HepG2 (cell line): Measurements from ENCODE around the gene BRD2. TPM values are rescaled to one million over a fixed set of nuclear protein-coding genes. Genes with fewer than 3 reads are reported as not detected.

ENCODE experiments used
- ADNP ChIP-seq: sonication (generic); formaldehyde crosslinking; IDR thresholded peaks from 2 replicates; pipeline ENCODE4 v1.4.0; 2020; ENCODE audit warnings: missing genetic modification reagents
- ELF3 ChIP-seq: IDR thresholded peaks from 2 replicates; pipeline ENCODE4 v1.6.1; 2016; ENCODE audit warnings: missing genetic modification reagents, missing compliant biosample characterization
- LRRFIP1 ChIP-seq: sonication (generic); formaldehyde crosslinking; conservative IDR thresholded peaks from 2 replicates; pipeline ENCODE4 v1.4.0; 2020; ENCODE audit warnings: missing genetic modification reagents
- RNF219 ChIP-seq: sonication (generic); formaldehyde crosslinking; IDR thresholded peaks from 2 replicates; pipeline ENCODE4 v1.5.0; 2020; ENCODE audit warnings: mild to moderate bottlenecking, missing genetic modification reagents
- ZBED4 ChIP-seq: sonication (generic); formaldehyde crosslinking; IDR thresholded peaks from 2 replicates; pipeline ENCODE4 v1.4.0; 2020; ENCODE audit warnings: missing genetic modification reagents, borderline replicate concordance
- ZBTB7A ChIP-seq: sonication (generic); formaldehyde crosslinking; IDR thresholded peaks from 2 replicates; pipeline ENCODE4 v1.8.0; 2022; ENCODE audit warnings: mild to moderate bottlenecking, missing genetic modification reagents
- ZKSCAN5 ChIP-seq: sonication (generic); formaldehyde crosslinking; IDR thresholded peaks from 2 replicates; pipeline ENCODE4 v1.5.1; 2020; ENCODE audit warnings: mild to moderate bottlenecking, missing genetic modification reagents
- ZMYM2 ChIP-seq: sonication (generic); formaldehyde crosslinking; IDR thresholded peaks from 2 replicates; pipeline ENCODE4 v1.8.0; 2022; ENCODE audit warnings: mild to moderate bottlenecking, missing genetic modification reagents
- ZNF34 ChIP-seq: sonication (generic); formaldehyde crosslinking; IDR thresholded peaks from 2 replicates; pipeline ENCODE4 v1.4.0; 2020; ENCODE audit warnings: mild to moderate bottlenecking, missing genetic modification reagents, borderline replicate concordance
- ZNF576 ChIP-seq: sonication (generic); formaldehyde crosslinking; IDR thresholded peaks from 2 replicates; pipeline ENCODE4 v1.4.0; 2020; ENCODE audit warnings: mild to moderate bottlenecking, missing genetic modification reagents
- ZNF619 ChIP-seq: sonication (generic); formaldehyde crosslinking; IDR thresholded peaks from 2 replicates; pipeline ENCODE4 v1.4.0; 2020; ENCODE audit warnings: mild to moderate bottlenecking, missing genetic modification reagents
- polyA plus RNA-seq, 8 experiments: library from polyadenylated mRNA; depleted of rRNA in 3 of 8; stranded (reverse) in 7 of 8; unstranded in 1 of 8; fragments of >200 nt; fragmentation: Illumina TruSeq in 4 of 8; extraction: Trizol in 4 of 8; gene quantifications; 2 replicates each; pipeline versions ENCODE4 v1.2.1 to v1.2.3, GENCODE V29; 2011 to 2016; ENCODE audit warnings: low read depth in 4 of 8, missing spikeins in 1 of 8, mixed read lengths in 1 of 8; ENCODE audit not compliant: insufficient read depth in 1 of 8
- total RNA-seq, 5 experiments: library from RNA; depleted of rRNA; stranded (reverse); fragments of >200 nt; fragmentation: Illumina TruSeq; extraction: Trizol; gene quantifications; 2 replicates each; pipeline ENCODE4 v1.2.3, GENCODE V29; 2016; ENCODE audit warnings: low read depth in 1 of 5
- TF ChIP-seq, protein P1 (sequence below): sonication (generic); formaldehyde crosslinking; IDR thresholded peaks from 2 replicates; pipeline ENCODE4 v1.4.0; 2020; ENCODE audit warnings: missing genetic modification reagents

BRD2 gene
- total and polyA plus RNA-seq, 2 of the 13 experiments (the other 11 are each of a cell fraction or from before 2014, with no cell fraction given), result 143 to 202 TPM

- peak; percentile 70 for TF ChIP-seq ZBED4 (CRISPR knock-in tag)
- no peak for TF ChIP-seq ZNF576 (CRISPR knock-in tag)
- TF ChIP-seq, protein P1, sequence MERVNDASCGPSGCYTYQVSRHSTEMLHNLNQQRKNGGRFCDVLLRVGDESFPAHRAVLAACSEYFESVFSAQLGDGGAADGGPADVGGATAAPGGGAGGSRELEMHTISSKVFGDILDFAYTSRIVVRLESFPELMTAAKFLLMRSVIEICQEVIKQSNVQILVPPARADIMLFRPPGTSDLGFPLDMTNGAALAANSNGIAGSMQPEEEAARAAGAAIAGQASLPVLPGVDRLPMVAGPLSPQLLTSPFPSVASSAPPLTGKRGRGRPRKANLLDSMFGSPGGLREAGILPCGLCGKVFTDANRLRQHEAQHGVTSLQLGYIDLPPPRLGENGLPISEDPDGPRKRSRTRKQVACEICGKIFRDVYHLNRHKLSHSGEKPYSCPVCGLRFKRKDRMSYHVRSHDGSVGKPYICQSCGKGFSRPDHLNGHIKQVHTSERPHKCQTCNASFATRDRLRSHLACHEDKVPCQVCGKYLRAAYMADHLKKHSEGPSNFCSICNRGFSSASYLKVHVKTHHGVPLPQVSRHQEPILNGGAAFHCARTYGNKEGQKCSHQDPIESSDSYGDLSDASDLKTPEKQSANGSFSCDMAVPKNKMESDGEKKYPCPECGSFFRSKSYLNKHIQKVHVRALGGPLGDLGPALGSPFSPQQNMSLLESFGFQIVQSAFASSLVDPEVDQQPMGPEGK, result peak; percentile 60
- TF ChIP-seq ZNF34, result no peak
- TF ChIP-seq ADNP (CRISPR knock-in tag), result no peak
- TF ChIP-seq ELF3, result peak; percentile 89
- 0 out of 2 replicates have a peak, but pooled peaks have one; percentile 53 for TF ChIP-seq RNF219 (CRISPR knock-in tag)
- TF ChIP-seq ZNF619 (CRISPR knock-in tag), result no peak
- no peak for TF ChIP-seq ZKSCAN5
- TF ChIP-seq ZBTB7A (CRISPR knock-in tag), result no peak
- TF ChIP-seq LRRFIP1 (CRISPR knock-in tag), result no peak; the same call in 1 of the 2 replicates
- TF ChIP-seq ZMYM2, result 0 out of 2 replicates have a peak, but pooled peaks have one; percentile 18
Measured at GRCh38 chr6:32967151-32968091, 973 bp upstream of the BRD2 start (continued).
